Amniotic epithelial cell (primary cell): ENCODE data around the gene BAIAP2.
"Not testable (repeated sequence)": the region's sequence is repeated elsewhere in the genome, so short reads cannot be mapped to it uniquely, and the experiment has no call there.

Experiments used
- DNase-seq: peaks from one replicate; pipeline ENCODE4 v3.0.0-alpha.2; 2010; ENCODE audit warnings: low read depth

Gene BAIAP2

GRCh38 chr17:81025065-81025740 lies 9.7 kb upstream of the BAIAP2 start:
- no peak for DNase-seq

DNA sequence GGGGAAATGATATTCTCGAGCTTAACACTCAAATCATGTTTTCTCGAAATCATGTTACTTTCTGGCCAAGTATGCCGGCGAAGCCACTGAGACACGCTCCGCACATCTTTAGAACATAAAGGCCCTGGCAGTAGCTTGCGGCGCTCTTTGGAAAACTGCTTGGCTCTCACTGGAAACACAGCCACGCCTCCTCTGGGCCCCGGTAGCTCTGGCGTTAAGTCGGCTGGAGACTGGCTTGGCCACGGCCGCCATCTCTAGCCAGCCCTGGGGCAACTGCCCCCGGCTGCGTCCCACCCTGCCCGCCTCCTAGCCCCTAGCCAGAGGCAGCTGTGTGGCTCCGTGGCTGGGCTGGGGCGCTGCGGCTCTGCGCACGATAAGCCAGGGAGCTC lies 9.2 kb upstream of the BAIAP2 start:
- no peak for DNase-seq

DNA sequence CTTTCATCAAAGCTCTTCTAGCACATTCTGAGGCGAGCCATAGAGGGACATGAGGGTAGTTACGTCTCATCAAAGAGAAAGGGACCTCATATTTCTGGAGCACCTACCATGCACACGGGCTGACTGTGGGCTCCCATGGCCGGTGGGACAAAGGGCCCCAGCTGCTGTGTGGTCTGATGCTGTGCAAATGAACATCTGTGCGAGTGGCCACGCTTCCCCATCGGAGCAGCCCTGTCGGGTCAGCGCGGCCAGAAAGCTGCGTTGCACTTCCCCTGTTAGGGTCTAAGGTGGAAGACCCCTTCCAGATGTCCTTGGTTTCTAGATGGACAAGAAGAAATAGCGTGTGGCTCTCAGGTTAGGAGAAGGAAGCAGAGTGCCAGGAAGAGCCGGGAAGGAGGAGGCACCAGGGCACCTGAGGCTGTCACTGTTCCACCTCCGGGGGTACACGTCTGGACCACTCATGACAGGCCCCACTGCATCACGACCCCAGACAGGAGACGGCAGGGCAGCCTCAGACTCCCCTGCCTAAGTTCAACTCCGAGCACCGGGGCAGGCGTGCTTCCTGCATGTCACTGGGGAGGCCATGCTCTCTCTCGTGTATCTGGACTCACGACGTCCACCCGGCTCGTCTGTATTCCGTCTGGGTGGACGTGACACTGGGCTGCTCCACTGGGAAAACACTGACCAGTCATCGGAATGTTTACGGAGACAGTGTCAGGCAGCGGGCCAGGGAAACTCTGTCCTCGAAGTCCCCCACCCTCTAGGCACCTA lies 8.5 kb upstream of the BAIAP2 start:
- no peak for DNase-seq

GRCh38 chr17:81027038-81027437 lies 7.9 kb upstream of the BAIAP2 start:
- DNase-seq, result no peak

GRCh38 chr17:81027591-81028505 lies 7.1 kb upstream of the BAIAP2 start:
- DNase-seq, result no peak

GRCh38 chr17:81028506-81028858 lies 6.5 kb upstream of the BAIAP2 start:
- no peak for DNase-seq

DNA sequence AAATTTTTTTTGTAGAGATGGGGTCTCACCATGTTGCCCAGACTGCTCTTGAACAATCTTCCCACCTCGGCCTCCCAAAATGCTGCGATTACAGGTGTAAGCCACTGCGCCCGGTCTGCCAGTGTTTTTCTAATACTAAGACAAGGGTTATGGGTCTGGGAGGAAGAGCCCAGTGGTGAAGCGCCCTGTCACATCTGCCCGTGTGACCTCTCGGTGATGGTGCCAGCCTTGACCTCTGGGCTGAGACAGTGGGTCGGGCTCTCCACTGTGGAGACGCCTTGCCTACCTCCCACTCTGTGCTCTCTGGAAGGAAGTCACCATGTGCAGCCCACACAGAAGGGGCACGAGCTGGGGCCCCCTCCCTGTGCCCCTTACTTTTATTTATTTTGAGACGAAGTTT lies 5.1 kb upstream of the BAIAP2 start:
- DNase-seq, result no peak

DNA sequence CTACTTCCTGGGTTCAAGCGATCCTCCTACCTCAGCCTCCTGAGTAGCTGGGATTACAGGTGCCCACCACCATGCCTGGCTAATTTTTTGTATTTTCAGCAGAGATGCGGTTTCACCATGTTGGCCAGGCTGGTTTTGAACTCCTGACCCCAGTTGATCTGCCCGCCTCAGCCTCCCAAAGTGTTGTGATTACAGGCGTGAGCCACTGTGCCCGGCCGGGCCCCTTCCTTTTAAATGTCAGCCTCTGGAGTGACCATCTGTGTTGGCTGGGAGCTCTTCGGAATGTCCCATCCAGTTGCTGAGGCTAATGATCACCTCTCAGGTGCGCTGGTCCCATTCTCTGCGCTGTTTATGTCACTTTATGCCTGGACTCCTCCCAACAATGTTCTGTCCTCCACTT lies 4.6 kb upstream of the BAIAP2 start:
- DNase-seq, result not testable (repeated sequence)

DNA sequence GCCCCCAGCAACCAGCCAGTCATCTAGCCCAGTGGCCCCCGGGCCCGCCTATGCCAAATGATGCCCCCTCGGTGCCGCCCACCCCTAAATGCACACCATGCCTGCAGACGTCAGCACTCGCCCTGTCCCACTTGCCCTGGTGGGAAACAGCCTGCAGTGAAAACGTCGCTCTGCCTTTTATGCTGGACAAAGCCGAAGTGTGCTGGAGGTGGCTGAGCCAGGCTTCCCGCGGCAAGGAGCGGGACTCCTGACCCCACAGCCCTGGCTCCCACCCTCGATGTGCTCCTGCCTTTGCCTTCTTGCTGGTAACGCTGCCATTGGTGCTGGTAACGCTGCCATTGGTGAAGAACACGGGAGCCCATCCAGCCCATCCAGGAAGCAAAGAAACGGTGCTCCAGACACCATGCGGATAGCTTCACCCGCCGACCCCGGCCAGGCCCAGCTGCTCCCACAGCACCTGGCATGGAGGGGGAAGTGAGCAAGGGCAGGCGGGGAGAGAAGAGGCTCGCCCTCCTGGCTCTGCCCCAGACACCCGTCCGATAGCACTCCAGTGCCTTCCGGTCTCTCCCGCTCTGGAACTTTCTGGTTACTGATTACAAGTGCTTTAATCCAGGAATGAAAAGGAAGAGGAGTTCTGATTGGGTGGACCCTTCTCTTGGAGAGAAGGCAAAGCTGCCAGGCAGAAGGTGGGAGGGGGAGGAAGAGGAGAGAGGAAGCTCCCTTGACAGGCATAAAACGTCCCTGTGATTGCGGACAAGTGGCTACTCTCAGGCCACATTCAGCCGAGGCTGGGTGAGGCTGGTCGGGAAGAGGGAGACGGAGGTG lies 4.0 kb upstream of the BAIAP2 start:
- DNase-seq, result no peak

DNA sequence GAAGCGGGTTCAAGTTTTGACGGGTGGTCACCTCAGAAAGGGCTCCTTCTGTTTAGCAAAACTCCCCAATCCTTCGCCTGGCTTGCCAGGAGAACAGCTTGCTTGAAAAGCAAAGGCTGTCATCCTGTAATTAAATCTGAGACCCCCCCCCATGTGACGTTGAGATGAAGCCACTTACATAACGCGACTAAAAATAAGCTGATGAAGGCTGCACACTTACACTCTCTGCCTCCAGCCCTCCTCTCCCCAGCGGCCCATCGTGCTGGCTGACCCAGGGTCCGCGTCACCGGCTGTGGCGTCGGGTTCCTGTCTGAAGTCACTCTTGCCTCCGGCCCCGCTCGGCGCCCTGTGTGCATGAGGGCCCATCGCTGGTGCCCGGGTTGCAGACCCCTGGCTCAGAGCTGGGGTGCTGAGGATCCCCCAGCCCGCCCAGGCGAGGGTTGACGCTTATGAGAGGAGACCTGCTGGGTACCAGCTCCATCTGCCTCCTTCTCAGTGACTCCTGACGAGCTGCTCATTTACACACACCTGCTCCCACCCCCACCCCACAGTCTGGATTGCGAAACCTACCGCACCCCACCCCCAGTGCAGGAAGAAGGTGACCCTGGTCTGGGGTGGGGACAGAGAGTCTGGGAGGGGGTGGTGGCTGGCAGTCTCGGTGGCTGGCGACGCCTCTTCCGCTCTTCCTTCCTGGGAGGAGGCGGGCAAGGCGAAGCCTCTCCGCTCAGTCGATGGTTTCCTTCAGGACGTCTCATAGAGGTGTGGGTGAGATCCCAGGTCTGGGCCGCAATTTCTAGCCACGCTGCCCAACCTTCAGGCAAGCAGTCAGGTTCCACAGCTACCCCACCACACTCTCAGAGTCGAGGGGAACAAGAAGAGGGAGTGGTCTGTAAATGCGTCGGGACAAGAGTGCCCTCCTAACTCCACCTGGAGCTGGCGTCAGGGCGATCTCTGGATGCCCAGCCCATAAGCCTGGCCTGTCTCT lies 3.1 kb upstream of the BAIAP2 start:
- DNase-seq, result no peak

DNA sequence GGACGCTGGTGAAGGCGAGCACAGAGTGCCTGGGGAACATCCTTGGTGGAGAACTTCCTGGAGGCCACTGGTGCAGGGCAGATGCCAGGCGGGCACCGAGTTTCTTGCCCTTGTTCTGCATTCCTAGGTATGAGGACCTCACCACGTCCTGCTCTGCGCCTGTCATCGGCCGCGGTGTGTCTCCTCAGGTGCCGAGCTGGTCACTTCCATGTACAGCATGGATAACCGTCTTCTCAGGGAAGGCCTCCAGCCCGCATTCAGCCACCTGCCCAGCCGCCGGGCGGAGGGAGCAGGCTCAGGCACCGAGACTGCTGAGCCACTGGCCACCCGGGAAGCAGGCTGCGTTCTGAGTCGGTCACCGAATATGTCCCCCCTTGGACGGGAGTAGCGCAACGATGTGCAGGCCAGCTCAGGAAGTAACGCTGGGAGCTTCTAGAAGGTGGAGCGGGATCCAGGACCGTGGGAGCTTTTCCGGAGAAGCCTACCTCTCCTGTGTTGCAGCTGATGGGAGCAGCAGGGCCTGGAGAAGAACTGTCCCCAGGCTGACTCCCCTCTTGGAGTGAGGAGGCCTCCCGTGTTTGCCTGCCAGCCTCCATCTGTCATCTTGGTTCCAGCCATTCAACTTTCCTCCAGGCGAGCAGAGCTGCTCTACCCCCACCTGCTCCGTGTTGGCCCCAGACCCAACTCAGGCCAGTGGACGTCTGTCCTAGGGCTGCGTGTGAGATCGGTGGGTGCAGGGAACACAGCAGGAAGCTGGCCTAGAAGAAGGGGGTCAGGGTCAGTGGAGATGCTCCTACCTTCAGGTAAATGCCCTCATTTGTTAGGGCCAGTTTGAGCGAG lies 2.1 kb upstream of the BAIAP2 start:
- no peak for DNase-seq

GRCh38 chr17:81033535-81034167 lies 1.3 kb upstream of the BAIAP2 start:
- no peak for DNase-seq

GRCh38 chr17:81034168-81034777 lies 678 bp upstream of the BAIAP2 start:
- no peak for DNase-seq

GRCh38 chr17:81035521-81036196 lies 708 bp downstream of the BAIAP2 start:
- peak; percentile 77 for DNase-seq

DNA sequence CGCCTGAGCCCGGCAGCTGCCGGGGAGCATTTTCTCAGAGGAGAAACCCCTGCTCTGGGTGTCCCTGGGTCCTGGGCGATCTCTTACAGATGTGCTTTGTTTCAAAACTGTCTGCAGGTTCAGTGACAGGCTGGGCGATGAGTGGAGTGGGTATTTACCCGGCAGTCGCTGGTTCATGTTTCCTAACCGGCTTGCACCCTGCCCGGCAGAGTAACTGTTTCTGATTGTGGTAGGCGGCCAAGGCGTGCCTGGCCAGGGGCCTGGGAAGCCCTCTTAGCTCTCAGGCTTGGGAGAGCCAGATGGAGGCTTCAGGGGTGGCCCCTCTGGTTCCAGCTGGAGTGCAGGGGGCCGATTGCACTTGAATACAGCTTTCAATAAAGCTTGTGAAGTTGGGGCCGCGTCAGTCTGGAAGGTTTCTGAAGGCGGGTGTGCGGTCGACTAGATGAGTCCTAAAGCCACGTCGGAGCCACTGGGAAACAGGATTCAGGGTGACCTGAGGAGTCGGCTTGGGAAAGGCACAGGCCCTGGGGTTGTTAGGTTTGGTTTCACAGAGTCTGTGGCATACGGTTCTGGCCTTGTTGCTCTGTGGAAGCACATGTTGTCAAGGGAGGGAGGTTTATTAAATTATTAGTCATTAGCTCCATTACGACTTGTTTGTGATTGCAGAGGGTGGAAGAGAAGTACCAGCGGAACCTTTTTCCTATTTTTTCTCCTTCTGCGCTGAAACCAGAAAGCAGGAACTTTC lies 1.4 kb downstream of the BAIAP2 start:
- peak; percentile 51 for DNase-seq

DNA sequence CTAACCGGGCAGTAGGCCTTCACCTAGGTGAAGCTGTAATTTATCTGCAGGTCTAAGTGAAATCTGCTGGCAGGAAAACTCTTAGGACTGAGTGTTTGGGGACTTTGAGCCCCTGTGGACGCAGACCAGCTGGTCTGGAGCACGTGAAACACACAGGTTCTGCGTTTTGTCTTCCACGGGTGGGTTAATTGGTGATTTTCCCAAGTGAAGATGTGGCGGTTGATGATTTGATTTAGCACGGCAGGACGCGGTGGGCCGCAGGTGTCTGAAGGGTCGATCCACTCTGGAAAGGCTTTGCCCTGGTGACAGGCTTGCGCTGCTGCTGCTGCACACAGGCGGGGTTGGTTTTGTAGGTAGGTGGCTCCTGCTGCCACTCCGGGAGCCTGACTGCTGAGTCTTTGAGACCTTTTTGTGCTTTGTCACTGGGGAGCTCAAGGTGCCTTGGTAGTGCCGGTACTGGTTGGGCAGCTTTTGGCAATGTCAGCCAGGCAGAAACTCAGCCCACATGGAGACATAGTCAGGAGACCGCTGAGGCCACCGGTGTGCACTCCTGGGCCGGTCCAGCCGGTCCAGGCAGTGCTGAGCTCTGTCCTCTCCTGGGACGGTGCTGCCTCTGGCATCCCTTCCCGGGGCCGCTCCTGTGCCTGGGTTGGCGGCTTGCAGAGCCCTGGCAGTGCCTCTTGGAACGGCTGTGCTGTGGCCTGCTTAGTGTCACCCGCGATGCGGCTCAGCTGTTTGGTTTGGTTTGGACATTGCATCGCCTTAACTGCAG lies 2.3 kb downstream of the BAIAP2 start:
- no peak for DNase-seq
